Measurements from ENCODE around the gene CRYL1. TPM values are rescaled to one million over a fixed set of nuclear protein-coding genes. Genes with fewer than 3 reads are reported as not detected.

The CRYL1 gene
- total and polyA plus RNA-seq, 2 of the 8 experiments (the other 6 are each of a cell fraction or from before 2014, with no cell fraction given): 1.9 to 6.4 TPM

DNA sequence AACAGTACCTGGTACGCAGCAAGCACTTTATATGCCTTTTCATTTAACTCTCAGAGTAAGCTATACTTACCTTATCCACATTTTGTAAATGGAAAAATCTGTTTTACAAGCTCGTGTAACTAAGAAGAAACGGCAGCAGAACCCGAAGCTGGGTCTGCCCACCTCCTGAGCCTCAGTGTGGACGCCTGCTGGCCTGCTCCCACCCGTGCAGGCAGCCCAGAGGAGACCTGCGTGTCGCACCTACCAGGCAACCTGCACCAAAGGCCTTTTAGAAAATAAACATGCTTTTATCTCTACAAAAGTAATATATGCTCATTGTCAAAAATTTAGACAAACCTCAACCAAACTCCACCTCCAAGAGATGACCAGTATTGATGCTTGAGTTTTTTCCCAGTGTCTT, 62.7 kb downstream of the CRYL1 start:
- Histone ChIP-seq H3K4me3 (ENCODE audit: extremely low read depth in 1 of 4, insufficient read depth in 2 of 4, low read depth in 3 of 4, low read length in 4 of 4) (no peak overlapping the region), H3K9me3 (ENCODE audit: insufficient read depth in 2 of 2, low read depth in 1 of 2, low read length in 1 of 2) (no peaks in the 10 kb centered on the region), H3K4ac (replicated peaks; ENCODE audit: insufficient read length, low read depth, low read length) (no peak overlapping the region), H2AFZ (ENCODE audit: low read length) (no peak overlapping the region), H3K23me2 (ENCODE audit: low read depth, low read length) (no peaks in the 10 kb centered on the region; the same call in 1 of the 2 replicates), H4K20me1 (replicated peaks in 1 of 2; ENCODE audit: control insufficient read depth in 1 of 2, insufficient read depth in 2 of 2, low read length in 2 of 2) (no peaks in the 10 kb centered on the region), H2BK15ac (ENCODE audit: low read length) (no peak overlapping the region), H3K14ac (ENCODE audit: insufficient read length) (no peak overlapping the region), H3K36me3 (ENCODE audit: control insufficient read depth in 2 of 4, insufficient read depth in 4 of 4, low read length in 3 of 4) (no peaks in the 10 kb centered on the region), H4K5ac (ENCODE audit: insufficient read length, low read depth, low read length) (no peak overlapping the region), H3K18ac (ENCODE audit: extremely low read depth, low read length) (no peak overlapping the region), H2BK5ac (ENCODE audit: low read depth, low read length) (no peak overlapping the region), H3K23ac (ENCODE audit: insufficient read length) (no peak overlapping the region), H2AK5ac (ENCODE audit: low read depth, low read length) (no peak overlapping the region), H2BK12ac (ENCODE audit: low read depth, low read length) (no peak overlapping the region), H3K9ac (replicated peaks in 1 of 4; ENCODE audit: extremely low read depth in 1 of 4, low read depth in 3 of 4, low read length in 3 of 4) (no peak overlapping the region), H3K4me2 (ENCODE audit: insufficient read depth in 1 of 2, low read depth in 2 of 2, low read length in 2 of 2) (peak overlapping the region in 1 of 2 experiments; percentile 49; a peak in 1 of 4 replicates), H3K56ac (replicated peaks; ENCODE audit: insufficient read length, low read depth, low read length) (no peak overlapping the region), H3K27ac (ENCODE audit: low read depth, low read length) (no peak overlapping the region), H3K79me2 (ENCODE audit: control insufficient read depth in 1 of 2, insufficient read depth in 2 of 2, low read length in 2 of 2) (no peaks in the 10 kb centered on the region), H3K27me3 (replicated peaks in 1 of 4; ENCODE audit: control insufficient read depth in 3 of 4, extremely low read depth in 1 of 4, insufficient read depth in 3 of 4, low read length in 3 of 4) (no peaks in the 10 kb centered on the region), H4K91ac (replicated peaks; ENCODE audit: insufficient read length, low read length) (no peak overlapping the region), H3K4me1 (replicated peaks in 1 of 4; ENCODE audit: control insufficient read depth in 3 of 4, insufficient read depth in 4 of 4, low read length in 3 of 4) (peaks cover 0 to 8% (median 1%) of the 10 kb centered on the region in 4 experiments; a peak in 4 of 7 replicates), H2BK20ac (ENCODE audit: low read length) (no peak overlapping the region), H3K79me1 (ENCODE audit: low read depth, low read length) (no peaks in the 10 kb centered on the region), H2BK120ac (replicated peaks; ENCODE audit: low read depth, low read length) (no peak overlapping the region), H4K8ac (ENCODE audit: extremely low read depth, insufficient read depth, low read length) (no peak overlapping the region)
- FAIRE-seq: no peak
- ChIA-PET POLR2A (ENCODE audit: partially characterized antibody) (no interaction called here), CTCF (ENCODE audit: partially characterized antibody) (interaction anchor here (0.6 to 1.1 kb wide), 4 partner anchors 14 to 280 kb away, joined by 3 to 4 read pairs (median 3); no protein-coding TSS in a partner anchor)
- no peak for DNase-seq (ENCODE audit: low read depth in 1 of 2, low spot score in 2 of 2)
- no peak for TF ChIP-seq HDAC2 (IDR thresholded peaks at IDR 0.05; ENCODE audit: borderline replicate concordance in 1 of 2, low read depth in 2 of 2, low read length in 2 of 2)
- TF ChIP-seq, protein P1, sequence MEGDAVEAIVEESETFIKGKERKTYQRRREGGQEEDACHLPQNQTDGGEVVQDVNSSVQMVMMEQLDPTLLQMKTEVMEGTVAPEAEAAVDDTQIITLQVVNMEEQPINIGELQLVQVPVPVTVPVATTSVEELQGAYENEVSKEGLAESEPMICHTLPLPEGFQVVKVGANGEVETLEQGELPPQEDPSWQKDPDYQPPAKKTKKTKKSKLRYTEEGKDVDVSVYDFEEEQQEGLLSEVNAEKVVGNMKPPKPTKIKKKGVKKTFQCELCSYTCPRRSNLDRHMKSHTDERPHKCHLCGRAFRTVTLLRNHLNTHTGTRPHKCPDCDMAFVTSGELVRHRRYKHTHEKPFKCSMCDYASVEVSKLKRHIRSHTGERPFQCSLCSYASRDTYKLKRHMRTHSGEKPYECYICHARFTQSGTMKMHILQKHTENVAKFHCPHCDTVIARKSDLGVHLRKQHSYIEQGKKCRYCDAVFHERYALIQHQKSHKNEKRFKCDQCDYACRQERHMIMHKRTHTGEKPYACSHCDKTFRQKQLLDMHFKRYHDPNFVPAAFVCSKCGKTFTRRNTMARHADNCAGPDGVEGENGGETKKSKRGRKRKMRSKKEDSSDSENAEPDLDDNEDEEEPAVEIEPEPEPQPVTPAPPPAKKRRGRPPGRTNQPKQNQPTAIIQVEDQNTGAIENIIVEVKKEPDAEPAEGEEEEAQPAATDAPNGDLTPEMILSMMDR (IDR thresholded peaks at IDR 0.05; ENCODE audit: control extremely low read depth in 1 of 3, insufficient read depth in 1 of 3, low read depth in 1 of 3, low read length in 3 of 3): no peak
- TF ChIP-seq SP4 (IDR thresholded peaks at IDR 0.05; ENCODE audit: low read length): no peak
- TF ChIP-seq KDM4A (IDR thresholded peaks at IDR 0.05; ENCODE audit: low read depth, low read length, severe bottlenecking): no peak
- no peak for TF ChIP-seq SP2 (IDR thresholded peaks at IDR 0.05; ENCODE audit: low read length)
- TF ChIP-seq SUZ12 (IDR thresholded peaks at IDR 0.05; ENCODE audit: low read length): no peak
- no peak for TF ChIP-seq SRF (IDR thresholded peaks at IDR 0.05; ENCODE audit: low read depth, low read length)
- TF ChIP-seq HDAC6 (IDR thresholded peaks at IDR 0.05; ENCODE audit: low read depth, low read length): no peak
- WGBS, 2 experiments (ENCODE audit: extremely low coverage in 1 of 2, insufficient coverage in 1 of 2, insufficient read length in 1 of 2, insufficient replicate concordance in 2 of 2, low coverage in 1 of 2, low lambda C conversion rate in 2 of 2, missing lambda C conversion rate in 1 of 2): 76% methylated on average over 8 of the region's 8 CpGs; no CpG with 5 or more reads in 1 of the 2 experiments
